Measurements from ENCODE around the gene OARD1.

DNA sequence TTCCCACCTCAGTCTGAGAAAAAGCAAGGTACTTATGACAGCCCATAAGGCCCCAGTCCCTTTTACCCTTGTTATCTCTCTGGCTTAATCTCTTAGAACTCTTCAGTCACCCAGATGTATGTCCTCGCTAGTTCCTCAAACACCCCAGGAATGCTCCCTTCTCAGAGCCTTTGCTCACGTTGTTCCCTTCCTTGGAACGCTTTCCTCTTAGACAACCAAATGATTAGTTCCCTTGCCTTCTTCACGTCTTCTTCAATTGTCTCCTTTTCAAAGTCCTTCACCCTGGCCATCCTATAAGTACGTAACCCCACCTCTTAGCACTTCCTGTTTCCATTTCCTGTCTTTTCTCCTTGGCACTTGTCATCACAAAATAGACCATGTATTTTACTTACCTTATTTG is 20.3 kb downstream of the OARD1 start:
- no peak for TF ChIP-seq POLR2A (IDR thresholded peaks at IDR 0.05)
- no peak for TF ChIP-seq CTCF (IDR thresholded peaks at IDR 0.05 in 4 of 5, conservative IDR thresholded peaks at IDR 0.05 in 1 of 5)
